ENCODE data around the gene DIP2A.
"Not testable (repeated sequence)": the region's sequence is repeated elsewhere in the genome, so short reads cannot be mapped to it uniquely, and the experiment has no call there.

Gene DIP2A

DNA sequence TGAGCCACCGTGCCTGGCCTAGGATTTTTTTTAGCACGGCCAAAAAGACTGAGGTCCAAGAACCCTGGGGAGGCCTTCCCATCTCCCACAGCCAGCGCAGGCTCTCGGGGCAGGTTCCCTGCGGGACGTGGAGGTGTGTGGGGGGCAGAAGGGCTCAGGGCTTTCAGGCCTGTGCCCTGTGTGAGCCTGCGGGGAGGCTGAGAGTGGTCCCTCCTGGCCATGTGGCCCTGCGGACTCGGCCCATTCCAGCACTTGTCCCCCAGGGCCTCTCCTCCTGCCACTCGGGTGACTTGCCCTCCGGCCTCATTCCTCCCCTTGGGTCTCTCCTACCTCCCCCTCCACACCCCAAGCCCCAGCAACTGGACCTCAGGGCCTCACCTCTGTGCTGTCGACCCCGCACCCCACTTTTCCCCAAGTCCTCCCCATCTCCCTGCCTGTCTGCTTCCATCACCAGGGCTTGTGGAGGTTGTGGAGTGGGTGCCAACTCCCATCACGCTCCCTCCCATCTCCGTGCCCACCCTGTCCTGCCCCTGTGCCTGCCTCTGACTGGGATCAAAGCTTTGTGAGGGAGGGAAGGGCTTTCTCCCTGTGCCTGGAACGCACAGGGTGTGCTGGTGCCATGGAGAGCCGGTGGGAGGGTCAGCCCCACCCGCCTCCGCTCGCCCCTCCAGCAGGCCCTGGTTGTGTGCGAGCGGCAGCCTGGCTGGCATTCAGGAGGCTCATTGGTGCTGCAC is 32.2 kb upstream of the DIP2A start:
- DNase-seq = no peak

DNA sequence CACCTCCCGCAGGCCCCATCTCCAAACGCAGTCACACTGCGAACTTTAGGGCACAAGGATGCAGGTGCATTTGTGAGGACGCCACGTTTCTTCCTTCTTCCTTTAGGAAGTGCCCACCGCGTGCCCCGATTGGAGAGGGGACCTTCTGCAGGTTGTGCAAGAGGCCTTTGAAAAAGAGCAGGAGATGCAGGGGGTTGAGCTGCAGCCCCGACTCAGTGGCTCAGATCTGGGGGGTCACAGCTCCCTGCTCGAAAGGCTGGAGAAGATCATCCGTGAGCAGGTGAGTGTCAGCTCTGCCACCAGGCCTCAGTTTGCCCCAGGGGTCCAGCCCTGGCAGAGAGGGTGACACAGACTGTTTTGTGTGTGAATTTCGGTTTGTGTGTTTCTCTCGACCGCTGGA is 31.2 kb upstream of the DIP2A start:
- DNase-seq = no peak

DNA sequence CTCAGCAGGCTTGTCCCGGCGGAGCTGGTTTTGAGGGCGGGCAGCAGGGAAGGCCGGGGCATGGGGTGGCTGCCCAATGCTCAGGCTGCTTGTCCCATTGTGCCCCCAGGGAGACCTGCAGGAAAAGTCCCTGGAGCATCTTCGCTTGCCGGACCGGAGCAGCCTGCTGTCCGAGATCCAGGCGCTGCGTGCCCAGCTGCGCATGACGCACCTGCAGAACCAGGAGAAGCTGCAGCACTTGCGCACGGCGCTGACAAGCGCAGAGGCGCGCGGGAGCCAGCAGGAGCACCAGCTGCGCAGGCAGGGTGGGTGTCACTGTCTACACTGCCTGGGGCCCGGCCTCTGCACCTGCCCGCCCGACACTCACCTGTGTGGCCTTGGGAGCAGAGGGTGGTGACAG is 30.4 kb upstream of the DIP2A start:
- DNase-seq = no peak

DNA sequence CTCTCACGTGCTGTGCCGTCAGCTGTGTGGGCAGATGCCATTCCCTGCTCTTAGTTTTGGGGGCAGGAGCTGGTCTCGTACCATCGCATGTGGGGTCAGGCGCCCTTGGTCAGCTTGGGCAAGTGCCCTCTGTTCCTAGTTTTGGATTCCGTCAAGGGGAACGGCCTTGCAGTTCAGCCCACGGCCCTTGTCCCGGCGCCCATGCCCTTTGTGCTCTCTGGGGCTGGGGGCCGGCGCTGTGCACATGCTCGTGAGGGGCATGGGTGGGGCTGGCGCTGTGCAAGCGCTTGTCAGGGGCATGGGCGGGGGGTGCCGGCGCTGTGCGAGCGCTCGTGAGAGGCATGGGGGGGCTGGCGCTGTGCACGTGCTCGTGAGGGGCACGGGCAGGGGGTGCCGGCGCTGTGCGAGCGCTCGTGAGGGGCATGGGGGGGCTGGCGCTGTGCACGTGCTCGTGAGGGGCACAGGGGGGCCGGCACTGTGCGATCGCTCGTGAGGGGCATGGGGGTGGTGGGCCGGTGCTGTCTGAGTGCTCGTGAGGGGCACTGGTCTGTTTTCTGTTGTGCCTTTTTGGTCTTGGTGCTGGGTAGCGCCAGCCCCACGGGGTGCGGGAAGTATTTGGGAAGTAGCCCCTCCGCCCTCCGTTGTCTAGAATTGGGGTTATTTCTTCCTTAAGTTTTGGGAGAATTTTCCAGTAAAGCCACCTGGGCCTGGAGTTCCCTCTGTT is 29.5 kb upstream of the DIP2A start:
- no peak for DNase-seq

DNA sequence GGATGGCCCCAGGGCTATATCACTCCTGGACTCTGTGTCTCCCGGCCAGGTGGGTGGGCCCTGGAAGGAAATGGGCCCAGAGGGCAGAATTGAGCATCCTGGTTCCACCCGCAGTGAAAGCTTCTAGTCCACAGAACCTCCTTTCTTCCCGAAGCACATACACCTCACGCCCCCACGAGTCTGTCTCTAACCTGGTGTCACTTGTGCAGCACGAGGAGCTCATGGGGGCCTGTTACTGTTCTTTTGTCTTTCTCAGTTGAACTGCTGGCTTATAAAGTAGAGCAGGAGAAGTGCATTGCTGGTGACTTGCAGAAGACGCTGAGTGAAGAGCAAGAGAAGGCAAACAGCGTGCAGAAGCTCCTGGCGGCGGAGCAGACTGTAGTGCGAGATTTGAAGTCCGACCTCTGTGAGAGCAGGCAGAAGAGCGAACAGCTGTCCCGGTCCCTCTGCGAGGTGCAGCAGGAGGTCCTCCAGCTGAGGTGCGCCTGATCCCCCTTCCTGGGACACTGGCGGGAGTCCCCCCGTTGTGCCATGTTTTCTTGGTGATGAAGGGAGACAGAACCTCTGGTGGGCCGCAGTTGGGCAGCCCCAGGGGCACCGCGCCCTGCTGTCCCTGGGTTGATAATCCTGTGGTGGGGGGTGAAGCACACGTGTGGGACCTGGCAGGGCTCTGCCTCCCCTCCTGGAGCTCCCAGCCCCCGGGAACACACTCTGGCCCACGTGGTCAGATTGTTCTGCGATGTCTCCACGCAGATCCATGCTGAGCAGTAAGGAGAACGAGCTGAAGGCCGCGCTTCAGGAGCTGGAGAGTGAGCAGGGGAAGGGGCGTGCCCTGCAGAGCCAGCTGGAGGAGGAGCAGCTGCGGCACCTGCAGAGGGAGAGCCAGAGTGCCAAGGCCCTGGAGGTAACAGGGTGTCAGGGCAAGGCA is 28.7 kb upstream of the DIP2A start:
- no peak for DNase-seq

DNA sequence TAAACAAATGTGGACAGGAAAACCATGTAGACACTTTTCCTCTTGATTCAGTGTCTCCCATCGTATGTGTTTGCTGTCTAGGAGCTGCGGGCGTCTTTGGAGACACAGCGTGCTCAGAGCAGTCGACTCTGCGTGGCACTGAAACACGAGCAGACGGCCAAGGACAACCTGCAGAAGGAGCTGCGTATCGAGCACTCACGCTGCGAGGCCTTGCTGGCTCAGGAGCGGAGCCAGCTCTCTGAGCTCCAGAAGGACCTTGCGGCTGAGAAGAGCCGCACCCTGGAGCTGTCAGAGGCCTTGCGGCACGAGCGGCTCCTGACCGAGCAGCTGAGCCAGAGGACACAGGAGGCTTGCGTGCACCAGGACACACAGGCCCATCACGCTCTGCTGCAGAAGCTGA is 27.2 kb upstream of the DIP2A start:
- DNase-seq = no peak

DNA sequence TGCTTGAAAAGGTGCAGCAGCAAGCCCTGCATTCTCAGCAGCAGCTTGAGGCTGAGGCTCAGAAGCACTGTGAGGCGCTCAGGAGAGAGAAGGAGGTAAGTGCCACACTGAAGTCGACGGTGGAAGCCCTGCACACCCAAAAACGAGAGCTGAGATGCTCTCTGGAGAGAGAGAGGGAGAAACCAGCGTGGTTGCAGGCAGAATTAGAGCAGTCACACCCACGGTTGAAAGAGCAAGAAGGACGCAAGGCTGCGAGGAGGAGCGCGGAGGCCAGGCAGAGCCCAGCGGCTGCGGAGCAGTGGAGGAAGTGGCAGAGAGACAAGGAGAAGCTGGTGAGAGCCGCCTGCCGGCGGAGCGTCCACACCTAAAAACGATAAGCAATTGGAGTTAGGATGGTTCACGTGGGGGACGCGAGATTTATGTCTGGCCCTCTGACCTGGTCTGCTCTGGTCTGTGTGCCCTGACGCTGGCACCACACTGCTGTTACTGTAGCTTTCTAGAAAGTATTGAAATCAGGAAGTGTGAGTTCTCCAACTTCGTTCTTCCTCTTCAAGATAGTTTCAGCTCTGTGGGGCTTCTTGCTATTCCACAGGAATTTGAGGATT is 26.7 kb upstream of the DIP2A start:
- no peak for DNase-seq

DNA sequence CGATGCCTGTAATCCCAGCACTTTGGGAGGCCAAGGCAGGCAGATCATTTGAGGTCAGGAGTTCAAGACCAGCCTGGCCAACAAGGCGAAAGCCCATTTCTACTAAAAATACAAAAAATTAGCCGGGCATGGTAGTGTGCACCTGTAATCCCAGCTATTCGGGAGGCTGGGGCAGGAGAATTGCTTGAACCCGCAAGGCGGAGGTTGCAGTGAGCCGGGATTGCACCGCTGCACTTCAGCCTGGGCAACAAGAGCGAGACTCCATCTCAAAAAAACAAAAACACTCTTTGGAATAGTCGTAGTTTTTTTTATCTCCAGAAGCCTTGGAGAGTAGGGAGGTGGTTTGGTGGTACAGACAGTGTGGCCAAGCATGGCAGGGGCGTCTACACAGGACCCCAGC is 25.6 kb upstream of the DIP2A start:
- DNase-seq = not testable (repeated sequence)

DNA sequence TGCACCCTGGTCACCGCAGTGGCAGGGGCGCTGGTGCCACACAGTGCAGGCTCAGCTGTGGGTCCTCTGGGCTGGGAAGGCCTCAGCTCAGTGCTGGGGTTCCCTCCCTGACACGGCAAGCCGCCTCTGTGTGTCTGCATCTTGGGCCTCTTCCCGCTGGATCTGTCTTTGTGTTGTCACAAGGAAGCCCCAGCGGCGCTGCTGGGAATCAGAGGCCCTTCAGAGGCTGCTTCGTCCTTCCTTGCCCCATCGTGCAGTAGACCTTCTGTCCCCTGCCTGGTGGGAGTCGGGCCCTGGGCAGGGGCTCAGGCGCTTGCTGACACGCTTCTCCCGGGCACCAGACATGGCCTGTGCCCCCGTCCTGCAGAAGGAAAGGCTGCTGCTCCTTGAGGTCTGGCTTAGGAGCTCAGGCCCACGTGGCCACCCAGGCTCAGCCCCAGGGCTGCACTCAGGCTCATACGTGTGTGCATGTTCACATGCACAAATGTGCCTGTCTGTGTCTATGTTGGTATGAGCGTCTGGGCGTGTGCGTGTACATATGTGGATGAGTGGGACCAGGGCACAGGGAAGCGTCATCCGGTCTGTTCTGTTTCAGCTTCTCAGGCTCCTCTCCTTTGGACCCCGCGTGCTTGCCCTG is 24.3 kb upstream of the DIP2A start:
- no peak for DNase-seq

DNA sequence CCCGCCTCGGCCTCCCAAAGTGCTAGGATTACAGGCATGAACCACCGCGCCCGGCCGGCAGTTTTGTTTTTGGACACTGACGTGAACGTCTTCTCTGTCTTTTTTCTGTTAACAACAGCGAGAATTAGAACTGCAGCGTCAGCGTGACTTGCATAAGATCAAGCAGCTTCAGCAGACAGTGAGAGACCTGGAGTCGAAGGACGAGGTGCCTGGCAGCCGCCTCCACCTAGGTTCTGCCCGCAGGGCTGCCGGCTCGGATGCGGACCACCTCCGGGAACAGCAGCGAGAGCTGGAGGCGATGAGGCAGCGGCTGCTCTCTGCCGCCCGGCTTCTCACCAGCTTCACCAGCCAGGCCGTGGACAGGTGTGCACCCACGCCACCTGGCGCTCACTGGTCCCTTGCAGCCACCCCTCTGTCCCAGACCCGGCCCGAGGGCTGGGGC is 22.9 kb upstream of the DIP2A start:
- no peak for DNase-seq

DNA sequence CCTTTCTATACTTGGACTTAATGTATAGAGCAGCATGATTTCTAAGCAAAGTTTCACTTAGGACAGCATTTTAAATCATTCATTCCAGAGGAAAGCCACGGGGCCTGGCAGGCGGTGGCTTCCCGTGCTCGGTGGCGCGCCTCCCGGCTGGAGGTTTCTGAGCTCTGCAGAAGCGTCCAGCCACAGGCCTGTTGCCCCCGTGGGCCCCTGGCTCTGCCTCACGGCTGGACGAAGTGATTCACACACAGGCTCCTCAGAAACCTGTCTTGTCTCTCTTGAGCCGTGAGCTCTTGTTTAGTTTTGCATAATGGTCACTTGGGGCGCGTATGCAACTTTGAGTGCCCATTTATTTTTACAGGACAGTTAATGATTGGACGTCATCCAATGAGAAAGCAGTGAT is 22.1 kb upstream of the DIP2A start:
- no peak for DNase-seq

DNA sequence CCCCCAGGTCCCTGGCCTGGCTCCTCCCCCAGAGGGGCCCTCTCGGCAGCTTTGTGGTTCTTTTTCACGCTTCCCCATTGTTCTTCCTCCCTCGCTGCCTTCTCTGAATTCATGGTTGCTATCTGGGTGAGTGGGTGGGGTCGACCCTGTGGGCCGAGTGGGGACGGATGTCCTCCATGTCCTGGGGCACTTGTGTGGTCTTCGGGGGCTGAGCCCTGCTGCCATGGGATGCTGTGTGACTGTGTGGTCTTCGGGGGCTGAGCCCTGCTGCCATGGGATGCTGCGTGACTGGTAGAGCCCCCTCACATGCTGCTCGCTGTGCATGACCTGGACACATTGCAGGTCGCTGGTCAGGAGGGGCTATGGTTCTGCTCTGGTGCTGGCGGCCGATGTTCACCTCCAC is 21.6 kb upstream of the DIP2A start:
- no peak for DNase-seq

DNA sequence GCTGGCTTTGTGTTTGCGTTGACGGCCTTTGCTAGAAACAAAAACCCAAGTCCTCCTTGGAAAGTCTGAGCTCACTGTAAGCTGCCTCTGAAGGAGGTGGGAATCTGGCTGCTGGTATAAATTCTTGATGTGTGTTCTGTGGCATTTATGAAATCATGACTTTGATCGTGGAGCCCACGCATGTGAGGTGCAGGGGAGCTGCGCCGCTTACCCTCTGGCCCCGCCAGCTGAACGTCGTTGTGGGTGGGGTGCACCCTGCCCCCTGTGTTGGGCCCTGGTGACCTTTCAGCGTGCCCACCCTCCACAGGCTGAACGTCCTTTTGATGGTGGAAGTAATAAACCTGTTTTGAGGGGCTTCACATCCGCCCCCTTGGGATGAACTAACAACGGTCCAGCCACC is 21.2 kb upstream of the DIP2A start:
- no peak for DNase-seq

DNA sequence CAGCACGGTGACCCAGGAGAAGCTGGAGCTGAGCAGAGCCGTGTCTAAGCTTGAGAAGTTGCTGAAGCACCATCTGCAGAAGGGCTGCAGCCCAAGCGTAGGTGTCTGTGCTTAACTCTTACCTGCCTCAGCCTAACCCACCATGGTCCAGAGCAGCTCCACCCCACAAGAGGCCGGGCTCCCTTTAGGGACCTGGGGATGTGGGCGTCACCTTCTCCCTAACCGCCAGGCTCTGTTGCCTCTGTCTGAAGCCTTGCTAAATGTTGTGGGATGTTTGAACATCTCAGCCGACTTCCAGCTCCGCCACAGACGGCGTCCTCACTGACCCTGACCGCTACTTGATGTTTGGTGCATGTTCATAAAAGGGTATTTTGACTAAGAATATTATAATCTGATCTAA is 20.4 kb upstream of the DIP2A start:
- DNase-seq = no peak

DNA sequence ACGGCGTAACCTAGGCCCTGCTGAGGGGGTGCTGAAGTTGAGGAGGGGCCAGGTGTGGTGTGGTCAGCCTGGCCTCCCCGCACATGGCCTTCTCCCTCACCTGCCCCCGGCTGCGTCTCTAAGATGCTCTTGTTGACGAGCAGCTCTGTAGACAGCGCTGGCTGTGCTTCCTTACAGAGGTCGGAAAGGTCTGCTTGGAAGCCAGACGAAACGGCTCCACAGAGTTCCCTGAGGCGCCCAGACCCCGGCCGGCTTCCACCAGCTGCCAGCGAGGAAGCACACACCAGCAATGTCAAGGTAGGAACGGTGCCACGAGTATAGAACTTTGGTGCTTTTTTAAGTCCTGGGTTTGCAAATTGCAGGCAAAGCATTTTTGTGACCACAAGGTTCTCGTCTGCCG is 18.8 kb upstream of the DIP2A start:
- no peak for DNase-seq

DNA sequence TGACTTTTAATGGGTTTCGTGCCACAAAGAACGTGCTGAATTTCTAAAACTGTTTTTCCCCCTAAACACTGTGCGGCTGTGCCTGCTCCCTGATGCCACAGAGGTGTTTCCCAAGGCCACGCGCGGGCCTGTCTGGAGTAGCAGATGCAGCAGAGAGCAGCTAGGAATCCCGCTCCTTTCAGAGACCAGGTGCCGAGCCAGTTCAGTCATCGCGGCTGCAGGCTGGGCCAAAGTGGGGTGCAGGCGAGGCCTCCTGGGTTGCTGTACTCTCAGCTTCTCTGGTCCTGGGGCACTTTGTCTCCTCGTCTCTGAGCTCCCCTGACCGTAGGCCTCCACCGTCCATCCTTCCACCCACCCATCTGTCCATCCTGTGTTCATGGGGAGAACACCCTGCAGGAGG is 17.4 kb upstream of the DIP2A start:
- DNase-seq = no peak

DNA sequence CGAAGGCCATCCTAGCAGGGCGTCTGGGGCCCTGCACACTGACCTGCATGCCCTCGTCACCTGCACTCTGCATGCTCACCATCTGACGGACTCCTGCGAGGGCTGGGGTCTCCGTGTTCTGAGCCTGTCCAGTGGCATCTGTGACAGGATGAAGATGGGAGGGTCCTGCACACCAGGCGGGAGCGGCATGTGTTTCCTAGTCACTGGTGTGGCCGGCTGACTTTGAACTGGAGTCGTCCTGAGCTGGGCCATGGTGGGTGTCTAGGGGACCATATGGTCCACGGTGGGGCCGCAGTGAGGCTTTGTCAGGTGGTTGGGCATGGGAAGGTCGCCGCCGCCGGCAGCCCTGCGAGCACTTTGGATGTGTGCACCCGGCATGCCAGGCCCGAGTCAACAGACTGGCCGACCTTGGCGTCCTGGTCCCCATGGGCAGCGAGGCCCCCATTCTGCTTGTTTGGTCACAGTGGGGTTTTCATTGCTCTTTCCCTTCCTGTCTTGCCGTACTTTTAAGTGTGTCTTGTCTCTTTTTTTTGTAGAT is 16.7 kb upstream of the DIP2A start:
- DNase-seq = no peak

DNA sequence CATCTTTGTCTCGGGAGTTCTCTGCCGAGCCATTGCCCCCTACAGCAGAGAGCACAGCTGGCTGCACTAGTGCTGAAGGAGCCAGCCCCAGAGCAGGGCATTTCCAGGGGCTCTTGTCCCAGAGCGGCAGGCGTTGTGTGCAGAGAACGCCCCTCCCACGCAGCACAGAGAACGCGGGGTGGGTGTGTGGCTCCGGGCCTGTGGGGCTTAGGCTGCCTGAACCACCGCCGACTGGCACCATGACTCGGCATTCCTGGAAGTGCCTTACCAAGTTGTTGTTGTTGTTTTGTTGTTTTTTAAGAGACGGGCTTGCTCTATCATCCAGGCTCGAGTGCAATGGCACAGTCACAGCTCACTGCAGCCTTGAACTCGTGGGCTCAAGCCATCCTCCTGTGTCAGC is 15.8 kb upstream of the DIP2A start:
- DNase-seq = no peak

DNA sequence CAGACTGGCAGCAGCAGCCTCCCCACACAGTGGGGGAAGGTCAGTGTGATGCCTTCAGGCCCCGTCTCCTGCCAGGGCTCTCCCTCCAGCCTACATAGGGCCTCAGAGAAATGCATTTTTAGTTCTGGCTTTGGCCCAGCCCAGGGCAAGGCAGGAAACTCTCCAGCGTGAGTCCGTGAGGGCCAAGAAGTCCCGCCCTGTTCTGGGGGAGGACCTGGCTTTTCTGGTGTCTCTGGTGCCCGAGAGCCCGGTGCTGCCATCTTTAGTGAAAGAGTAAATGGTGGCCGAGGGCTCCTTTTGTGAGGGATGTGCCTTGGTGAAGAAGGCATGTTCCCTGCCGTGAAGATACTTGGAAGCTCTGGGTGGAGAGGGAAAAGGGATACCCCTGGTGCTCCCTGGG is 14.8 kb upstream of the DIP2A start:
- DNase-seq = no peak

DNA sequence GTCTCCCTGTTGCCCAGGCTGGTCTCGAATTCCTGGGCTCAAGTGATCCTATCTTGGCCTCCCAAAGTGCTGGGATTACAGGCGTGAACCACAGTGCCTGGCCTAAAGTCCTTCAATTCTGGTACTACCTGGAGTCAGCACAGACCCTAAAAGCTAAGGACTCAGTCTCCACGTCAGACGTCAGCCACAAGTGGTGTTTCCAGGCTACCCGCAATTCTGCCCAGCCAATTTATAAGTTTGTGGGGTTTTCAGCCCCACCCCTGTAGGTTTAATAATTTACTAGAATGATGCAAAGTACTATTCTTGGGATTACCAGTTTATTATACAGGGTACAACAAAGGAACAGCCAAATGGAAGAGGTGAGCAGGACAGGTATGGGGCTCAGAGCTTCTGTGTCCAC is 10.6 kb upstream of the DIP2A start:
- no peak for DNase-seq

DNA sequence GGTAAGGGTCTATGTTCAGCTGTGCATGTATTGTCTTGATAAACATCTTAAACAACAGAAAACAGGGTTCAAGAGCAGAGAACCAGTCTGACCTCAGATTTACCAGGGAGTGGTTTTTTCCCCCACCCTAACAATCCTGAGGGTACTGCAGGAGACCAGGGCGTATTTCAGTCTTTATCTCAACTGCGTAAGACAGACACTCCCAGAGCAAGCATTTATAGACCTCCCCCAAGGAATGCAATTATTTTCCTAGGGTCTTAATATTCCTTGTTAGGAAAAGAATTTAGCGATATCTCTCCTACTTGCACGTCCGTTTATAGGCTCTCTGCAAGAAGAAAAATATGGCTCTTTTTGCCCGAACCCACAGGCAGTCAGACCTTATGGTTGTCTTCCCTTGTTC is 9.8 kb upstream of the DIP2A start:
- DNase-seq = not testable (repeated sequence)

DNA sequence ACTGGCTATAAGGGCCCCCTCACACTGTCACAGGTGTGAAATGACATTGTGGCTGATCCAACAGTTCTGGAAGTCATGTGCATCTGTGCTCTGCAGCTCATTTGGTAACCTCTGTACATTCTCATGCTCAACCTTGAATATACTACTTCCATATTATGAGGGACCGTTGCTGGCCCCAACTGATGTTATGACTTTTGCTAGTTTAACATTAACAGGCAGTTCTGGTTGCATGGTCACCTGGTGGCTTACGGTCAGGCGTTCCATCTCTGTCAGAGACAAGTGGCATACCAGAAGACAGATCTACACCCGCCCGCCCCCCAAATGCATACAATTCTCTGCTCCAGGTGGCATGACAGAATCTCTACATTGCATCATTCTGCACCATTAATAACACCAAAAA is 6.0 kb upstream of the DIP2A start:
- DNase-seq = no peak

Data from RPMI8226 (cell line).